Spleen (tissue), 13 donors: ENCODE results near the gene SINHCAF. TPM values are rescaled to one million over a fixed set of nuclear protein-coding genes. Genes with fewer than 3 reads are reported as not detected.
A peak's percentile ranks its signal among the peaks of the same experiment; 100 is the strongest.
"Not testable (repeated sequence)": the region's sequence is repeated elsewhere in the genome, so short reads cannot be mapped to it uniquely, and the experiment has no call there.

Experiments used
- DNase-seq: peaks from one replicate; pipeline ENCODE4 v3.0.0-alpha.2; 2020
- H3K27ac ChIP-seq, 8 donors: fragments of 200-600 bp; sonication (generic) in 7 of 8; 1 replicate in 4 of 8; 2 replicates in 4 of 8; pipeline versions ENCODE4 v1.5.0 to v1.8.0; 2016 to 2021; ENCODE audit warnings: inconsistent platforms in 4 of 8, mild to moderate bottlenecking in 4 of 8, moderate library complexity in 1 of 8
- H3K27me3 ChIP-seq, 7 donors: fragments of 200-600 bp; sonication (generic) in 6 of 7; replicated peaks in 1 of 7; 1 replicate in 4 of 7; 2 replicates in 3 of 7; pipeline versions ENCODE4 v1.5.0 to v1.8.0; 2016 to 2021; ENCODE audit warnings: inconsistent platforms in 3 of 7, mild to moderate bottlenecking in 1 of 7
- H3K36me3 ChIP-seq, 6 donors: fragments of 200-600 bp; sonication (generic) in 5 of 6; 1 replicate in 4 of 6; 2 replicates in 2 of 6; pipeline versions ENCODE4 v1.5.0 to v1.8.0; 2016 to 2021; ENCODE audit warnings: inconsistent platforms in 2 of 6
- H3K4me1 ChIP-seq, 6 donors: fragments of 200-600 bp; sonication (generic) in 5 of 6; 1 replicate in 3 of 6; 2 replicates in 3 of 6; pipeline versions ENCODE4 v1.5.0 to v1.8.0; 2016 to 2021; ENCODE audit warnings: inconsistent platforms in 3 of 6
- H3K4me3 ChIP-seq, 8 donors: fragments of 200-600 bp; sonication (generic) in 7 of 8; 1 replicate in 4 of 8; 2 replicates in 4 of 8; pipeline versions ENCODE4 v1.5.0 to v1.8.0; 2016 to 2021; ENCODE audit warnings: inconsistent platforms in 4 of 8, mild to moderate bottlenecking in 4 of 8, moderate library complexity in 2 of 8
- H3K9me3 ChIP-seq, 8 donors: fragments of 200-600 bp; sonication (generic) in 7 of 8; 1 replicate in 4 of 8; 2 replicates in 4 of 8; pipeline versions ENCODE4 v1.5.0 to v1.8.0; 2016 to 2021; ENCODE audit warnings: inconsistent platforms in 4 of 8
- POLR2A ChIP-seq, 3 donors: fragments of 450-650 bp; IDR thresholded peaks; one replicate each; pipeline ENCODE4 v1.5.1; 2017; ENCODE audit warnings: antibody characterized with exemption in 3 of 3, mild to moderate bottlenecking in 1 of 3
- POLR2AphosphoS5 ChIP-seq, 3 donors: sonication (generic); formaldehyde crosslinking; IDR thresholded peaks; one replicate each; pipeline ENCODE4 v1.5.1; 2017; ENCODE audit warnings: antibody characterized with exemption in 3 of 3
- whole genome bisulfite sequencing, 5 donors: extraction: QIAGEN DNeasy Blood & Tissue Kit in 3 of 5; methylation state at CpG; one replicate each; pipeline versions ENCODE4 v1.1.5 to v1.1.7; 2013 to 2018; 5-methylcytosine and 5-hydroxymethylcytosine counted together
- intact Hi-C: fragments of 100-400 bp; cut with DNase I; formaldehyde crosslinking; loops from one replicate; pipeline ENCODE4 v1.15.0; 2023; ENCODE audit warnings: low total_unique reads
- long read RNA-seq, 2 donors: transcript quantifications; one replicate each; lab custom pipeline, GENCODE V29; 2026
- polyA plus RNA-seq, 3 donors: library from polyadenylated mRNA; stranded (reverse); fragments of 200-250 nt; gene quantifications; one replicate each; pipeline ENCODE4 v1.2.1, GENCODE V29; 2013
- total RNA-seq, 7 donors: library from RNA; depleted of rRNA in 3 of 7; stranded (reverse); fragments of >200 nt in 3 of 7; fragmentation: NEBNext Ultra II Directional in 4 of 7; extraction: Animal tissue kit (Norgen Biotek cat#: 25700) in 4 of 7; gene quantifications; one replicate each; pipeline versions ENCODE4 v1.1.0 to v1.2.1, GENCODE V29; 2016 to 2021
- TF ChIP-seq, protein P1 (sequence below), 11 experiments: fragments of 200-600 bp in 7 of 11; fragments of 450-650 bp in 4 of 11; sonication (generic) in 4 of 11; IDR thresholded peaks in 8 of 11; conservative IDR thresholded peaks in 3 of 11; 1 replicate in 7 of 11; 2 replicates in 4 of 11; pipeline versions ENCODE4 v1.4.0 to v1.8.0; 2016 to 2021; ENCODE audit warnings: antibody characterized with exemption in 11 of 11, inconsistent platforms in 4 of 11, mild to moderate bottlenecking in 1 of 11
- donor health status: healthy with polysubstance abuse.
- donor health status: DM: no; HTN: no; CAD: no; lungs with moderate emphysema.
- donor health status: DM: no; HTN: no; CAD: no.
- donor health status: Bipolar disorder and iron deficiency.
- donor health status: healthy.
- donor health status: DM: no; HTN: no; CAD: no.
- donor health status: DM: yes; HTN: yes; CAD: no.

The SINHCAF gene, protein sequence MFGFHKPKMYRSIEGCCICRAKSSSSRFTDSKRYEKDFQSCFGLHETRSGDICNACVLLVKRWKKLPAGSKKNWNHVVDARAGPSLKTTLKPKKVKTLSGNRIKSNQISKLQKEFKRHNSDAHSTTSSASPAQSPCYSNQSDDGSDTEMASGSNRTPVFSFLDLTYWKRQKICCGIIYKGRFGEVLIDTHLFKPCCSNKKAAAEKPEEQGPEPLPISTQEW
- total RNA-seq (100 to 1,000 TPM in 1 of 7 donors, 10 to 100 TPM in 6; 43.4 to 121 (median 62.8) TPM), polyA plus RNA-seq (10 to 100 TPM; 28.4 to 37.4 (median 30.9) TPM)
- long read RNA-seq, donor 1, transcript SINHCAF-201 (6 exons, 3,163 nt): major isoform, 8 of 10 reads
- long read RNA-seq, donor 1, partial matches to known transcripts: 0 of 10 reads
- long read RNA-seq, donor 1, other reads (novel, unspliced or antisense): 0 of 10 reads
- long read RNA-seq, donor 2, transcript SINHCAF-201 (6 exons, 3,163 nt): major isoform, 5 of 6 reads
- long read RNA-seq, donor 2, partial matches to known transcripts: 0 of 6 reads
- long read RNA-seq, donor 2, other reads (novel, unspliced or antisense): 0 of 6 reads

DNA sequence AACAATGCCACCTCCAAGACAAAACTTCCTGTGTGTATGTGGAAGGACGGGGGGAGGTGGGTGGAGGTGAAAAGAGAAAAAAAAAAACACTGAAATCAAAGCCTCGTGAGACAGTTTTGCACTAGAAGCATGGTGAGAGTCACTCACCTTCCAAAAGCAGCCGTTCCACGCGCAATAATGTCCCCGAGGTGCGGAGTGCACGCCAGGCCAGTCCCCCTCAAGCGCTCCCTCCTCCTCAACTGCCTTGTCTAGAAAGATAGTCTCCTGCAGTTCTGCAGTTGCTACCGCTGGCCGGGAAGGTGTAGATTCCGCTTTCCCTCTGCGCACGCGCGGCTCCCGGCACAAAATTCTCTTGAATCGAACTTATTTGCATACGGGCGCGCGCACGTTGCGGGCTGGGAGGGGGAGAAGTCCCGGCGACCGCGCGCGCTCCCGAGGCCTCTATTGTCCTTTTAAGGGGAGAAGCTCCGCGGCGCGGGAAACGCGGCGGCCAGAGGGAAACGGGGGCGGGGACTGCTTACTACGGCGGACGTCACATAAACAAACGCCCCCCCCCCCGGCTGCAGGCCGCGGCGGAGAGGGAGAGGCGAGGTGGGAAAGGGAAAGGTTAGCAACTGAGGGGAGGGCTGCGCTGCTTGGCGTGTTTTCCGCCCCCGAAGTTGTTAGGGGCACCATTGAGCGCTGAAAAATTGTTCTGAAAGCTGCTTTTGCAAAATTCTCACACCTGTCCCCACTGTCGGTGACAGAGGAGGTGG is at the start of gene SINHCAF:
SINHCAF (minus strand) TSS at position 274 of the 755 bp plus-strand sequence. CDS start 27,946 bp downstream, outside the sequence.
- WGBS, 5 donors: 0 to 1% (median 1%) methylated on average over 52 to 55 of the region's 55 CpGs
- DNase-seq: peak; percentile 100
- Histone ChIP-seq H3K4me1 (peaks cover 14 to 41% (median 25%) of the 10 kb centered on the region in 6 donors), H3K27me3 (no peaks in the 10 kb centered on the region), H3K9me3 (no peaks in the 10 kb centered on the region), H3K27ac (peak within 1 kb of the TSS; percentile 90 to 96 (median 95)), H3K36me3 (no peaks in the 10 kb centered on the region), H3K4me3 (peak within 1 kb of the TSS; percentile 50 to 82 (median 72))
- intact Hi-C loops: no loop called here
- TF ChIP-seq POLR2AphosphoS5 (IDR thresholded peaks at IDR 0.05) (peak; percentile 90 to 99 (median 99)), POLR2A (IDR thresholded peaks at IDR 0.05) (peak; percentile 77 to 99 (median 78))
- TF ChIP-seq, protein P1, sequence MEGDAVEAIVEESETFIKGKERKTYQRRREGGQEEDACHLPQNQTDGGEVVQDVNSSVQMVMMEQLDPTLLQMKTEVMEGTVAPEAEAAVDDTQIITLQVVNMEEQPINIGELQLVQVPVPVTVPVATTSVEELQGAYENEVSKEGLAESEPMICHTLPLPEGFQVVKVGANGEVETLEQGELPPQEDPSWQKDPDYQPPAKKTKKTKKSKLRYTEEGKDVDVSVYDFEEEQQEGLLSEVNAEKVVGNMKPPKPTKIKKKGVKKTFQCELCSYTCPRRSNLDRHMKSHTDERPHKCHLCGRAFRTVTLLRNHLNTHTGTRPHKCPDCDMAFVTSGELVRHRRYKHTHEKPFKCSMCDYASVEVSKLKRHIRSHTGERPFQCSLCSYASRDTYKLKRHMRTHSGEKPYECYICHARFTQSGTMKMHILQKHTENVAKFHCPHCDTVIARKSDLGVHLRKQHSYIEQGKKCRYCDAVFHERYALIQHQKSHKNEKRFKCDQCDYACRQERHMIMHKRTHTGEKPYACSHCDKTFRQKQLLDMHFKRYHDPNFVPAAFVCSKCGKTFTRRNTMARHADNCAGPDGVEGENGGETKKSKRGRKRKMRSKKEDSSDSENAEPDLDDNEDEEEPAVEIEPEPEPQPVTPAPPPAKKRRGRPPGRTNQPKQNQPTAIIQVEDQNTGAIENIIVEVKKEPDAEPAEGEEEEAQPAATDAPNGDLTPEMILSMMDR (IDR thresholded peaks at IDR 0.05 in 8 of 11, conservative IDR thresholded peaks at IDR 0.05 in 3 of 11): peak in 3 of 11 experiments; percentile 10 to 35 (median 27)

DNA sequence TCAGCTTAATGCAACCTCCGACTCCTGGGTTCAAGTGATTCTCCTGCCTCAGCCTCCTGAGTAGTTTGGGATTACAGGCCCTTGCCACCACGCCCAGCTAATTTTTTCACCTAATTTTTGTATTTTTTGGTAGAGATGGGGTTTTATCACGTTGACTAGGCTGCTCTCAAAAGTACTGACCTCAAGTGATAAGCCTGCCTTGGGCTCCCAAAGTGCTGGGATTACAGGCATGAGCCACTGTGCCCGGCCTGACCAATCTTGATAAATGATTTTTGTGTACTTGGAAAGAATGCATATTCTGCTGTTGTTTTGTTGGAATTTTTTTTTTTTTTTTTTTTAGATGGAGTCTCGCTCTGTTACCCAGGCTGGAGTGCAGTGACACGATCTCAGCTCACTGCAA is 49.5 kb upstream of the SINHCAF start:
- WGBS, 5 donors: 82 to 91% (median 84%) methylated on average over 4 to 6 of the region's 6 CpGs
- DNase-seq, H3K27me3 ChIP-seq, H3K4me1 ChIP-seq, H3K4me3 ChIP-seq, H3K27ac ChIP-seq, intact Hi-C loops, H3K9me3 ChIP-seq, H3K36me3 ChIP-seq: not testable (repeated sequence)

DNA sequence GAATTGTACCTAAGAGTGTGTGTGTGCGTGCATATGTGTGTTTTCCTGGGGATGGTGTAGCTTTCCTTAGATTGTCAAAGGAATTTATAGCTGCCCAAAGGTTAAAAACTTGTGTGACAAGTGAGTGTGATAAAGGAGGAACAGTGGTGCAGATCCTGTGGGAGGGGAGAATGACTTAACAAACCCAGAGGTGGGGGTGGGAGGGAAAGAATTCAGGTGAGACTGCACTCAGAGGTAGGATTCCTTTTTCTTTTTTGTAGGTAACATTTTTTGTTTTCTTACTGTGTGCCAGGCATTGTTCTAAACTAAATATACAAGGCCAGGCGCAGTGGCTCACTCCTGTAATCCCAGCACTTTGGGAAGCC is 45.3 kb upstream of the SINHCAF start:
- no peak overlapping the region for H3K27ac ChIP-seq
- H3K4me3 ChIP-seq: no peak overlapping the region
- peak; percentile 9 for DNase-seq
- 88 to 100% (median 94%) methylated on average over 2 of the region's 2 CpGs for WGBS, 5 donors
- intact Hi-C loops: no loop called here
- no peaks in the 10 kb centered on the region for H3K9me3 ChIP-seq
- no peak for TF ChIP-seq POLR2A (IDR thresholded peaks at IDR 0.05)
- H3K36me3 ChIP-seq: no peaks in the 10 kb centered on the region
- H3K27me3 ChIP-seq: no peaks in the 10 kb centered on the region
- peaks cover 0 to 11% (median 7%) of the 10 kb centered on the region in 6 donors for H3K4me1 ChIP-seq

DNA sequence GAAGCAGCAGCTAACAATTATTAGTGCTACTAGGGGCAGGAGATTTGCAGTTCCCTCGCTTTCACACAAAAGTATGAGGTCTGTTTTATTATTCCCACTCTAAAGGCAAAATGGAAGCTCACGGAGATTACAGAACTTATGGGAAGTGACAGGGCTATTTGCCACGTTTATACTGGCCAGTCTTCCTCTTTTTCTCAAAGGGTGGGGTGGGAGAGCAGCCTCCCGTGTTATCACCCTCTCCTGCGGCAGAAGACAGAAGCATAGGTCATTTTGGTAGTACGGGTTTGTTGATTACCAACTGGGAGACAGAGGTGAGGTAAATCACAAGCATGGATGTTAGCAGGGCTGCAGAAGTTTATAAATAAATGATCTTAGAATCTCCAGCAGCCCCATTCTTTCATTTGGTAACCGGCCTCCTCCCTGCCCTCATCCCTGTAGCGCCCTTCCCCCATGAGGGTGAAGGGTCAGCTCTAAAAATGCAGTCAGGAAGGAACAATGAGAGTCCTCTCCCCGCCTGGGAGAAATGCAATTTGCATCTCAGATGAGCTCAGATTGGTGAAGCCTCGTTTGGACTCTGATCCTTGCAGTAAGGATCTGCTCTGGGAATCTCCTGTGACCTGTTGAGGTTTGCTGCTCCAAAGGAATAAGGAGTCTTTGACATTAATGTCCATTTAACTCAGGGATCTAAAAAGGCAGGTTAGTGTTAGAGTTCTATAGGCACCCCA is 44.7 kb upstream of the SINHCAF start:
- peak; percentile 1 for DNase-seq
- H3K27ac ChIP-seq: peak overlapping the region in 1 of 8 donors; percentile 22
- peak overlapping the region in 2 of 8 donors; percentile 19 to 35 for H3K4me3 ChIP-seq
- no peaks in the 10 kb centered on the region for H3K36me3 ChIP-seq
- no peaks in the 10 kb centered on the region for H3K27me3 ChIP-seq
- no peaks in the 10 kb centered on the region for H3K9me3 ChIP-seq
- WGBS, 5 donors: 47 to 66% (median 53%) methylated on average over 10 of the region's 10 CpGs
- TF ChIP-seq, protein P1 (IDR thresholded peaks at IDR 0.05 in 8 of 11, conservative IDR thresholded peaks at IDR 0.05 in 3 of 11): no peak
- TF ChIP-seq POLR2A (IDR thresholded peaks at IDR 0.05) (no peak), POLR2AphosphoS5 (IDR thresholded peaks at IDR 0.05) (no peak)
- peaks cover 0 to 11% (median 7%) of the 10 kb centered on the region in 6 donors for H3K4me1 ChIP-seq
- intact Hi-C loops: no loop called here
